Duodenal mucosa (tissue), 2 donors: ENCODE results near the gene C5AR1.
"Not testable (repeated sequence)": the region's sequence is repeated elsewhere in the genome, so short reads cannot be mapped to it uniquely, and the experiment has no call there.

Experiments used
- H3K27ac ChIP-seq: one replicate; pipeline ENCODE4 v1.7.0; 2013; ENCODE audit warnings: low read depth, low read length
- H3K27me3 ChIP-seq, 2 donors: one replicate each; pipeline ENCODE4 v1.7.0; 2013; ENCODE audit warnings: low read length in 2 of 2, control low read depth in 1 of 2; ENCODE audit not compliant: insufficient read depth in 2 of 2, control insufficient read depth in 1 of 2
- H3K36me3 ChIP-seq, 2 donors: one replicate each; pipeline ENCODE4 v1.7.0; 2013; ENCODE audit warnings: low read length in 2 of 2, control low read depth in 1 of 2; ENCODE audit not compliant: insufficient read depth in 2 of 2, control insufficient read depth in 1 of 2
- H3K4me1 ChIP-seq, 2 donors: one replicate each; pipeline ENCODE4 v1.7.0; 2013; ENCODE audit warnings: low read length in 2 of 2, control low read depth in 1 of 2; ENCODE audit not compliant: insufficient read depth in 2 of 2, control insufficient read depth in 1 of 2
- H3K4me3 ChIP-seq, 2 donors: one replicate each; pipeline ENCODE4 v1.7.0; 2013; ENCODE audit warnings: low read length in 2 of 2, low read depth in 1 of 2
- H3K9ac ChIP-seq, 2 donors: one replicate each; pipeline ENCODE4 v1.7.0; 2013; ENCODE audit warnings: low read length in 2 of 2, low read depth in 1 of 2
- H3K9me3 ChIP-seq, 2 donors: one replicate each; pipeline ENCODE4 v1.7.0; 2013; ENCODE audit warnings: low read length in 2 of 2, control low read depth in 1 of 2; ENCODE audit not compliant: control insufficient read depth in 1 of 2

Gene C5AR1

GRCh38 chr19:47272448-47273312, 37.0 kb upstream of the C5AR1 start:
- Histone ChIP-seq H3K36me3 (peaks cover 6 to 23% of the 10 kb centered on the region in 2 donors), H3K27ac (peak overlapping the region; percentile 99), H3K4me3 (peak overlapping the region; percentile 87 to 93), H3K27me3 (no peaks in the 10 kb centered on the region), H3K9me3 (no peaks in the 10 kb centered on the region), H3K4me1 (peaks cover 10 to 12% of the 10 kb centered on the region in 2 donors), H3K9ac (peak overlapping the region; percentile 99)

- Histone ChIP-seq H3K27ac (peak overlapping the region; percentile 99), H3K27me3 (no peaks in the 10 kb centered on the region), H3K4me3 (peak overlapping the region; percentile 87 to 93), H3K9me3 (no peaks in the 10 kb centered on the region), H3K36me3 (peaks cover 6 to 16% of the 10 kb centered on the region in 2 donors), H3K4me1 (peaks cover 10 to 12% of the 10 kb centered on the region in 2 donors), H3K9ac (peak overlapping the region; percentile 99)
Observed at GRCh38 chr19:47273313-47274070, 36.2 kb upstream of the C5AR1 start.

- no peaks in the 10 kb centered on the region for H3K27me3 ChIP-seq
- H3K4me3 ChIP-seq = peak within 1 kb of the TSS; percentile 87 to 93
- H3K4me1 ChIP-seq = peaks cover 10 to 12% of the 10 kb centered on the region in 2 donors
- H3K9me3 ChIP-seq = no peaks in the 10 kb centered on the region
- peaks cover 6 to 16% of the 10 kb centered on the region in 2 donors for H3K36me3 ChIP-seq
- peak within 1 kb of the TSS; percentile 99 for H3K9ac ChIP-seq
- peak within 1 kb of the TSS; percentile 100 for H3K27ac ChIP-seq
Observed at GRCh38 chr19:47274071-47274890, 35.4 kb upstream of the C5AR1 start, which contains the start of gene INAFM1. INAFM1 (plus strand) TSS chr19:47274885; CDS start chr19:47274920, 35 bp downstream.

GRCh38 chr19:47274891-47275761, 34.5 kb upstream of the C5AR1 start:
- H3K4me3 ChIP-seq = peak overlapping the region; percentile 61 to 72
- H3K4me1 ChIP-seq = peaks cover 10 to 12% of the 10 kb centered on the region in 2 donors
- H3K27me3 ChIP-seq = no peaks in the 10 kb centered on the region
- H3K9ac ChIP-seq = peak overlapping the region in 1 of 2 donors; percentile 43
- H3K27ac ChIP-seq = peak overlapping the region; percentile 42
- H3K36me3 ChIP-seq = peaks cover 6 to 13% of the 10 kb centered on the region in 2 donors
- H3K9me3 ChIP-seq = no peaks in the 10 kb centered on the region

- Histone ChIP-seq H3K27me3 (no peaks in the 10 kb centered on the region), H3K4me1 (peaks cover 10 to 12% of the 10 kb centered on the region in 2 donors), H3K36me3 (peaks cover 3 to 5% of the 10 kb centered on the region in 2 donors), H3K27ac (no peak overlapping the region), H3K9me3 (no peaks in the 10 kb centered on the region), H3K9ac (peak overlapping the region in 1 of 2 donors; percentile 43), H3K4me3 (peak overlapping the region in 1 of 2 donors; percentile 72)
Observed at GRCh38 chr19:47275791-47276461, 33.7 kb upstream of the C5AR1 start.

GRCh38 chr19:47276513-47276912, 33.1 kb upstream of the C5AR1 start:
- H3K27ac ChIP-seq, H3K9ac ChIP-seq: not testable (repeated sequence)
- H3K4me1 ChIP-seq = peaks cover 10 to 12% of the 10 kb centered on the region in 2 donors

GRCh38 chr19:47280183-47280797, 29.4 kb upstream of the C5AR1 start:
- peaks cover 4 to 5% of the 10 kb centered on the region in 2 donors for H3K4me1 ChIP-seq
- no peaks in the 10 kb centered on the region for H3K9me3 ChIP-seq
- H3K27ac ChIP-seq = no peak overlapping the region
- no peak overlapping the region for H3K4me3 ChIP-seq
- H3K36me3 ChIP-seq = no peaks in the 10 kb centered on the region
- H3K27me3 ChIP-seq = no peaks in the 10 kb centered on the region
- H3K9ac ChIP-seq = no peak overlapping the region

More at GRCh38 chr19:47276513-47276912, 33.1 kb upstream of the C5AR1 start:
- not testable (repeated sequence) for H3K36me3 ChIP-seq, H3K4me3 ChIP-seq, H3K9me3 ChIP-seq, H3K27me3 ChIP-seq

- Histone ChIP-seq H3K4me3 (no peak overlapping the region), H3K4me1 (no peaks in the 10 kb centered on the region), H3K36me3 (no peaks in the 10 kb centered on the region), H3K27me3 (no peaks in the 10 kb centered on the region), H3K27ac (no peak overlapping the region), H3K9me3 (no peaks in the 10 kb centered on the region), H3K9ac (no peak overlapping the region)
Observed at GRCh38 chr19:47283405-47284059, 26.1 kb upstream of the C5AR1 start.
